T-helper 1 cell treated with Interleukin-12 subunit alpha and Interleukin-12 subunit beta and Interleukin-4 antibody, amounts not matched to agents 30 μg/mL and 1 μg/mL, for 36 hours (primary cell): ENCODE data around the gene SIN3B.

Experiments
- H3K27ac Mint-ChIP-seq: one replicate; pipeline ENCODE4 v1.8.0; 2021; ENCODE audit warnings: mild to moderate bottlenecking, mixed read lengths
- H3K27me3 Mint-ChIP-seq: one replicate; pipeline ENCODE4 v1.8.0; 2021; ENCODE audit warnings: low read depth, mixed read lengths
- H3K36me3 Mint-ChIP-seq: one replicate; pipeline ENCODE4 v1.8.0; 2021; ENCODE audit warnings: low read depth, mixed read lengths
- H3K4me1 Mint-ChIP-seq: one replicate; pipeline ENCODE4 v1.8.0; 2021; ENCODE audit warnings: low read depth, mixed read lengths
- H3K4me3 Mint-ChIP-seq: one replicate; pipeline ENCODE4 v1.8.0; 2021; ENCODE audit warnings: mild to moderate bottlenecking, moderate library complexity, mixed read lengths
- H3K9me3 Mint-ChIP-seq: one replicate; pipeline ENCODE4 v1.8.0; 2021; ENCODE audit warnings: mixed read lengths

Gene SIN3B

GRCh38 chr19:16885166-16885565, 56.0 kb downstream of the SIN3B start:
- H3K9me3 Mint-ChIP-seq = peaks cover 20% of the 10 kb centered on the region

GRCh38 chr19:16886305-16886880, 57.2 kb downstream of the SIN3B start:
- Mint-ChIP-seq H3K27me3 (no peaks in the 10 kb centered on the region), H3K9me3 (peaks cover 15% of the 10 kb centered on the region), H3K4me3 (no peak overlapping the region), H3K36me3 (peaks cover 12% of the 10 kb centered on the region), H3K27ac (no peak overlapping the region), H3K4me1 (peaks cover 2% of the 10 kb centered on the region)

More at GRCh38 chr19:16885166-16885565, 56.0 kb downstream of the SIN3B start:
- Mint-ChIP-seq H3K27ac (no peak overlapping the region), H3K4me3 (no peak overlapping the region), H3K36me3 (peaks cover 16% of the 10 kb centered on the region), H3K4me1 (peaks cover 2% of the 10 kb centered on the region), H3K27me3 (no peaks in the 10 kb centered on the region)

GRCh38 chr19:16887353-16888265, 58.4 kb downstream of the SIN3B start:
- no peak overlapping the region for H3K4me3 Mint-ChIP-seq
- H3K4me1 Mint-ChIP-seq = peaks cover 2% of the 10 kb centered on the region

GRCh38 chr19:16888629-16889365, 59.6 kb downstream of the SIN3B start, which contains the start of gene F2RL3:
Gene F2RL3, plus strand, starts transcription at chr19:16888999. Its CDS starts 191 bp downstream, at chr19:16889190.
- Mint-ChIP-seq H3K4me3 (no peak within 1 kb of the TSS), H3K27ac (peak within 1 kb of the TSS; percentile 45), H3K27me3 (peaks cover 11% of the 10 kb centered on the region), H3K9me3 (no peaks in the 10 kb centered on the region), H3K4me1 (peaks cover 7% of the 10 kb centered on the region), H3K36me3 (no peaks in the 10 kb centered on the region)

More at GRCh38 chr19:16887353-16888265, 58.4 kb downstream of the SIN3B start:
- no peak overlapping the region for H3K27ac Mint-ChIP-seq
- peaks cover 5% of the 10 kb centered on the region for H3K36me3 Mint-ChIP-seq
- peaks cover 4% of the 10 kb centered on the region for H3K27me3 Mint-ChIP-seq
- peaks cover 6% of the 10 kb centered on the region for H3K9me3 Mint-ChIP-seq

- H3K36me3 Mint-ChIP-seq = no peaks in the 10 kb centered on the region
- H3K9me3 Mint-ChIP-seq = no peaks in the 10 kb centered on the region
- H3K27ac Mint-ChIP-seq = no peak overlapping the region
- H3K4me1 Mint-ChIP-seq = peaks cover 7% of the 10 kb centered on the region
- H3K4me3 Mint-ChIP-seq = no peak overlapping the region
- H3K27me3 Mint-ChIP-seq = peaks cover 15% of the 10 kb centered on the region
Measured at GRCh38 chr19:16889366-16889882, 60.2 kb downstream of the SIN3B start.

GRCh38 chr19:16889883-16890460, 60.8 kb downstream of the SIN3B start:
- H3K27ac Mint-ChIP-seq = no peak overlapping the region
- no peaks in the 10 kb centered on the region for H3K9me3 Mint-ChIP-seq
- no peaks in the 10 kb centered on the region for H3K36me3 Mint-ChIP-seq
- peaks cover 20% of the 10 kb centered on the region for H3K27me3 Mint-ChIP-seq
- H3K4me1 Mint-ChIP-seq = peaks cover 7% of the 10 kb centered on the region
- H3K4me3 Mint-ChIP-seq = no peak overlapping the region

- peaks cover 7% of the 10 kb centered on the region for H3K4me1 Mint-ChIP-seq
- peaks cover 26% of the 10 kb centered on the region for H3K27me3 Mint-ChIP-seq
- no peaks in the 10 kb centered on the region for H3K36me3 Mint-ChIP-seq
- H3K9me3 Mint-ChIP-seq = no peaks in the 10 kb centered on the region
- no peak overlapping the region for H3K4me3 Mint-ChIP-seq
- no peak overlapping the region for H3K27ac Mint-ChIP-seq
Measured at GRCh38 chr19:16890461-16891184, 61.4 kb downstream of the SIN3B start.

GRCh38 chr19:16891696-16892382, 62.6 kb downstream of the SIN3B start:
- Mint-ChIP-seq H3K27ac (no peak overlapping the region), H3K36me3 (no peaks in the 10 kb centered on the region), H3K27me3 (peaks cover 28% of the 10 kb centered on the region), H3K4me3 (no peak overlapping the region), H3K9me3 (no peaks in the 10 kb centered on the region), H3K4me1 (peaks cover 7% of the 10 kb centered on the region)

GRCh38 chr19:16892436-16892835, 63.2 kb downstream of the SIN3B start:
- H3K4me1 Mint-ChIP-seq = peaks cover 7% of the 10 kb centered on the region
- H3K9me3 Mint-ChIP-seq = no peaks in the 10 kb centered on the region
- H3K27ac Mint-ChIP-seq = no peak overlapping the region
- H3K27me3 Mint-ChIP-seq = peaks cover 28% of the 10 kb centered on the region
- no peaks in the 10 kb centered on the region for H3K36me3 Mint-ChIP-seq
- H3K4me3 Mint-ChIP-seq = no peak overlapping the region

- no peaks in the 10 kb centered on the region for H3K36me3 Mint-ChIP-seq
- no peaks in the 10 kb centered on the region for H3K9me3 Mint-ChIP-seq
- H3K4me3 Mint-ChIP-seq = no peak overlapping the region
- H3K27ac Mint-ChIP-seq = no peak overlapping the region
- peaks cover 7% of the 10 kb centered on the region for H3K4me1 Mint-ChIP-seq
- peaks cover 28% of the 10 kb centered on the region for H3K27me3 Mint-ChIP-seq
Measured at GRCh38 chr19:16892868-16893685, 63.9 kb downstream of the SIN3B start.

- Mint-ChIP-seq H3K9me3 (no peaks in the 10 kb centered on the region), H3K4me1 (peaks cover 9% of the 10 kb centered on the region), H3K27ac (no peak overlapping the region), H3K4me3 (no peak overlapping the region), H3K27me3 (peaks cover 33% of the 10 kb centered on the region), H3K36me3 (no peaks in the 10 kb centered on the region)
Measured at GRCh38 chr19:16893686-16893989, 64.4 kb downstream of the SIN3B start.

- H3K4me1 Mint-ChIP-seq = peaks cover 10% of the 10 kb centered on the region
- no peaks in the 10 kb centered on the region for H3K9me3 Mint-ChIP-seq
- H3K27me3 Mint-ChIP-seq = peaks cover 35% of the 10 kb centered on the region
- H3K4me3 Mint-ChIP-seq = no peak overlapping the region
- H3K36me3 Mint-ChIP-seq = no peaks in the 10 kb centered on the region
- no peak overlapping the region for H3K27ac Mint-ChIP-seq
Measured at GRCh38 chr19:16894080-16894479, 64.9 kb downstream of the SIN3B start.
